IMR-90 (cell line): ENCODE results near the gene ZNF564. TPM values are rescaled to one million over a fixed set of nuclear protein-coding genes. Genes with fewer than 3 reads are reported as not detected.

Experiments used
- ATAC-seq: fragments of 200-7000 bp; cut with Tn5 transposase; 2 replicates; pipeline ENCODE4 v1.9.1; 2020; ENCODE audit warnings: low read depth, mild to moderate bottlenecking, moderate library complexity
- BruUV-seq: library from RNA; stranded (reverse); fragments of 400-500 nt; replicated peaks from 2 replicates; lab custom pipeline; 2021; lab: Mats Ljungman, UMichigan
- CTCF ChIA-PET: fragments of 300-600 bp; formaldehyde crosslinking; extraction: SDS; loops from one replicate; lab custom pipeline; 2021; ENCODE audit warnings: antibody characterized with exemption; lab: Yijun Ruan, JAX
- POLR2A ChIA-PET: fragments of 300-600 bp; sonication (Branson Sonifier 250); formaldehyde crosslinking; loops from one replicate; lab custom pipeline; 2022; ENCODE audit warnings: antibody characterized with exemption; ENCODE audit not compliant: unreplicated experiment; lab: Charles Lee
- DNase-seq: peaks from one replicate; pipeline ENCODE4 v3.0.0; 2013
- H2AFZ ChIP-seq: replicated peaks from 2 replicates; pipeline ENCODE3; 2013; ENCODE audit warnings: low read length, mild to moderate bottlenecking; ENCODE audit not compliant: poor library complexity
- H2AK5ac ChIP-seq: 2 replicates; pipeline ENCODE4 v1.6.1; 2013; ENCODE audit warnings: low read depth, low read length, inconsistent platforms
- H2AK9ac ChIP-seq: replicated peaks from 2 replicates; pipeline ENCODE3; 2013; ENCODE audit warnings: mild to moderate bottlenecking, low read depth, low read length, moderate library complexity; ENCODE audit not compliant: poor library complexity
- H2BK120ac ChIP-seq: 2 replicates; pipeline ENCODE4 v1.6.1; 2013; ENCODE audit warnings: low read depth, low read length, inconsistent platforms
- H2BK15ac ChIP-seq: 3 replicates; pipeline ENCODE4 v1.6.1; 2013; ENCODE audit warnings: low read depth, low read length, inconsistent platforms
- H2BK20ac ChIP-seq: 2 replicates; pipeline ENCODE4 v1.6.1; 2013; ENCODE audit warnings: low read depth, mild to moderate bottlenecking, inconsistent platforms, low read length, moderate library complexity
- H2BK5ac ChIP-seq: 2 replicates; pipeline ENCODE4 v1.6.1; 2013; ENCODE audit warnings: mild to moderate bottlenecking, low read depth, low read length, inconsistent platforms; ENCODE audit not compliant: poor library complexity, severe bottlenecking
- H3K14ac ChIP-seq: replicated peaks from 2 replicates; pipeline ENCODE4 v1.6.1; 2013; ENCODE audit warnings: low read depth, low read length, inconsistent platforms
- H3K18ac ChIP-seq: 2 replicates; pipeline ENCODE4 v1.6.1; 2013; ENCODE audit warnings: low read depth, low read length, control low read depth
- H3K23ac ChIP-seq: 2 replicates; pipeline ENCODE4 v1.6.1; 2013; ENCODE audit warnings: low read depth, low read length, inconsistent platforms
- H3K27ac ChIP-seq: 2 replicates; pipeline ENCODE4 v1.5.1; 2013; ENCODE audit warnings: mild to moderate bottlenecking, control low read depth, low read length; ENCODE audit not compliant: insufficient read depth
- H3K27me3 ChIP-seq: 2 replicates; pipeline ENCODE4 v1.6.1; 2013; ENCODE audit warnings: low read length; ENCODE audit not compliant: control insufficient read depth, insufficient read depth
- H3K36me3 ChIP-seq: 2 replicates; pipeline ENCODE4 v1.6.1; 2013; ENCODE audit warnings: low read length, mixed read lengths; ENCODE audit not compliant: control insufficient read depth, insufficient read depth
- H3K4ac ChIP-seq: 2 replicates; pipeline ENCODE4 v1.6.1; 2013; ENCODE audit warnings: low read depth, low read length, inconsistent platforms
- H3K4me1 ChIP-seq: 2 replicates; pipeline ENCODE4 v1.6.1; 2013; ENCODE audit warnings: low read length, mixed read lengths; ENCODE audit not compliant: control insufficient read depth, insufficient read depth
- H3K4me2 ChIP-seq: 2 replicates; pipeline ENCODE4 v1.6.1; 2013; ENCODE audit warnings: low read depth, mild to moderate bottlenecking, control low read depth, low read length, moderate library complexity
- H3K4me3 ChIP-seq: 2 replicates; pipeline ENCODE4 v1.5.1; 2013; ENCODE audit warnings: low read depth, mild to moderate bottlenecking, control low read depth, low read length, moderate library complexity; ENCODE audit not compliant: insufficient read depth
- H3K56ac ChIP-seq: 2 replicates; pipeline ENCODE4 v1.6.1; 2013; ENCODE audit warnings: low read length, inconsistent platforms; ENCODE audit not compliant: insufficient read depth; ENCODE audit errors: extremely low read depth
- H3K79me1 ChIP-seq, 2 experiments: 2 replicates each; pipeline ENCODE4 v1.6.1; 2013; ENCODE audit warnings: low read length in 2 of 2, inconsistent platforms in 1 of 2, low read depth in 1 of 2
- H3K9ac ChIP-seq: 2 replicates; pipeline ENCODE4 v1.6.1; 2013; ENCODE audit warnings: low read depth, low read length, control low read depth
- H3K9me1 ChIP-seq: 2 replicates; pipeline ENCODE4 v1.6.1; 2013; ENCODE audit warnings: low read length, inconsistent platforms; ENCODE audit not compliant: insufficient read depth
- H3K9me3 ChIP-seq: 2 replicates; pipeline ENCODE4 v1.6.1; 2013; ENCODE audit warnings: low read length; ENCODE audit not compliant: control insufficient read depth, insufficient read depth
- H4K20me1 ChIP-seq: 2 replicates; pipeline ENCODE4 v1.6.1; 2013; ENCODE audit warnings: low read length, inconsistent platforms; ENCODE audit not compliant: insufficient read depth
- H4K5ac ChIP-seq: 2 replicates; pipeline ENCODE4 v1.6.1; 2013; ENCODE audit warnings: mild to moderate bottlenecking, low read depth, low read length, control low read depth
- H4K8ac ChIP-seq, 2 experiments: 2 replicates each; pipeline ENCODE4 v1.6.1; 2013; ENCODE audit warnings: low read depth in 2 of 2, low read length in 2 of 2, control low read depth in 1 of 2, inconsistent platforms in 1 of 2
- H4K91ac ChIP-seq: 2 replicates; pipeline ENCODE4 v1.6.1; 2013; ENCODE audit warnings: low read depth, low read length, inconsistent platforms; ENCODE audit not compliant: insufficient read depth
- BHLHE40 ChIP-seq: fragments of 150-350 bp; IDR thresholded peaks from 2 replicates; pipeline ENCODE4 v1.6.1; 2016; ENCODE audit warnings: mild to moderate bottlenecking, low read depth, low read length
- CEBPB ChIP-seq: IDR thresholded peaks from 2 replicates; pipeline ENCODE4 v1.6.1; 2012; ENCODE audit warnings: low read depth, low read length, improper control_type of control experiment
- CHD1 ChIP-seq: IDR thresholded peaks from 2 replicates; pipeline ENCODE4 v1.6.1; 2012; ENCODE audit warnings: low read depth, low read length, improper control_type of control experiment
- CTCF ChIP-seq: conservative IDR thresholded peaks from 2 replicates; pipeline ENCODE4 v1.5.1; 2012; ENCODE audit warnings: mild to moderate bottlenecking, low read depth, low read length, improper control_type of control experiment
- ELK1 ChIP-seq: fragments of 150-350 bp; IDR thresholded peaks from 2 replicates; pipeline ENCODE4 v1.6.1; 2016; ENCODE audit warnings: low read depth, mild to moderate bottlenecking, low read length, moderate library complexity, borderline replicate concordance
- FOS ChIP-seq: fragments of 150-350 bp; IDR thresholded peaks from 2 replicates; pipeline ENCODE4 v1.6.1; 2016; ENCODE audit warnings: low read depth, low read length
- MAFK ChIP-seq: IDR thresholded peaks from 2 replicates; pipeline ENCODE4 v1.6.1; 2012; ENCODE audit warnings: low read depth, low read length, improper control_type of control experiment
- MAZ ChIP-seq: IDR thresholded peaks from 2 replicates; pipeline ENCODE4 v1.6.1; 2012; ENCODE audit warnings: low read depth, mild to moderate bottlenecking, low read length, improper control_type of control experiment, moderate library complexity, borderline replicate concordance
- MXI1 ChIP-seq: IDR thresholded peaks from 2 replicates; pipeline ENCODE4 v1.6.1; 2012; ENCODE audit warnings: low read depth, mild to moderate bottlenecking, low read length, moderate library complexity, borderline replicate concordance
- NFE2L2 ChIP-seq: fragments of 150-350 bp; IDR thresholded peaks from 2 replicates; pipeline ENCODE4 v1.6.1; 2016; ENCODE audit warnings: low read depth, mild to moderate bottlenecking, low read length
- POLR2A ChIP-seq: IDR thresholded peaks from 2 replicates; pipeline ENCODE4 v1.6.1; 2012; ENCODE audit warnings: mild to moderate bottlenecking, low read depth, low read length
- RAD21 ChIP-seq: IDR thresholded peaks from 2 replicates; pipeline ENCODE4 v1.6.1; 2012; ENCODE audit warnings: low read length, improper control_type of control experiment
- RCOR1 ChIP-seq: IDR thresholded peaks from 2 replicates; pipeline ENCODE4 v1.6.1; 2012; ENCODE audit warnings: mild to moderate bottlenecking, low read length, improper control_type of control experiment; ENCODE audit not compliant: insufficient replicate concordance
- RFX5 ChIP-seq: IDR thresholded peaks from 2 replicates; pipeline ENCODE4 v1.8.0; 2012; ENCODE audit warnings: low read depth, mild to moderate bottlenecking, low read length, moderate library complexity
- SMC3 ChIP-seq: fragments of 150-350 bp; IDR thresholded peaks from 2 replicates; pipeline ENCODE4 v1.6.1; 2016; ENCODE audit warnings: low read depth, mild to moderate bottlenecking, antibody characterized with exemption, low read length, moderate library complexity
- USF2 ChIP-seq: fragments of 150-350 bp; IDR thresholded peaks from 2 replicates; pipeline ENCODE4 v1.6.1; 2017; ENCODE audit warnings: mild to moderate bottlenecking, antibody characterized with exemption, low read length, low read depth
- WGBS, 2 experiments: methylation state at CpG; one replicate each; pipeline versions ENCODE4 v1.1.5 to v1.1.7; 2013; ENCODE audit warnings: missing lambda C conversion rate in 2 of 2; ENCODE audit not compliant: insufficient read length in 1 of 2; ENCODE audit errors: extremely low coverage in 2 of 2; 5-methylcytosine and 5-hydroxymethylcytosine counted together
- dilution Hi-C: fragments of 300-500 bp; cut with HindIII; formaldehyde crosslinking; loops from one replicate; pipeline ENCODE4 v1.14.3; 2018; ENCODE audit warnings: low sequenced_read_pairs; ENCODE audit not compliant: unreplicated experiment
- in situ Hi-C: fragments of 300-500 bp; cut with MboI; formaldehyde crosslinking; loops from 3 replicates; pipeline ENCODE4 v1.14.3; 2019; ENCODE audit warnings: low sequenced_read_pairs, inconsistent platforms, mixed read lengths
- intact Hi-C: fragments of 100-400 bp; cut with micrococcal nuclease; formaldehyde crosslinking; loops from 2 replicates; pipeline ENCODE4 v1.10.0; 2022
- polyA plus RNA-seq, 3 experiments: library from polyadenylated mRNA; depleted of rRNA; stranded (reverse); fragments of >200 nt; gene quantifications; 2 replicates each; pipeline ENCODE4 v1.2.3, GENCODE V29; 2012; ENCODE audit warnings: low replicate concordance in 1 of 3
- total RNA-seq: library from RNA; depleted of rRNA; stranded (reverse); fragments of >200 nt; gene quantifications from 2 replicates; pipeline ENCODE4 v1.2.3, GENCODE V29; 2012

Gene ZNF564
- total and polyA plus RNA-seq, 2 of the 4 experiments (the other 2 are of a cell fraction) = 1.5 to 6.3 TPM

GRCh38 chr19:12543855-12544254 lies 7.4 kb downstream of the ZNF564 start:
- WGBS, 2 experiments = no CpG with 5 or more reads among the region's 1 CpG
- Histone ChIP-seq H3K23ac (no peak overlapping the region), H3K27me3 (no peaks in the 10 kb centered on the region), H4K5ac (no peak overlapping the region), H2BK15ac (no peak overlapping the region), H3K27ac (no peak overlapping the region), H3K56ac (no peak overlapping the region), H3K9me3 (peaks cover 41% of the 10 kb centered on the region), H2AK5ac (no peak overlapping the region), H4K91ac (no peak overlapping the region), H2AK9ac (no peak overlapping the region), H2AFZ (no peak overlapping the region), H3K9me1 (no peaks in the 10 kb centered on the region), H3K14ac (no peak overlapping the region), H2BK5ac (no peak overlapping the region), H3K4ac (no peak overlapping the region), H3K4me3 (no peak overlapping the region), H4K20me1 (peaks cover 11% of the 10 kb centered on the region; the same call in 1 of the 2 replicates), H2BK120ac (no peak overlapping the region), H3K36me3 (peaks cover 33% of the 10 kb centered on the region), H3K9ac (no peak overlapping the region), H3K4me2 (no peak overlapping the region), H2BK20ac (no peak overlapping the region), H3K18ac (no peak overlapping the region), H3K79me1 (peaks cover 25 to 38% of the 10 kb centered on the region in 2 experiments), H4K8ac (no peak overlapping the region), H3K4me1 (no peaks in the 10 kb centered on the region)
- TF ChIP-seq MAFK = no peak
- TF ChIP-seq BHLHE40 = no peak
- no peak for TF ChIP-seq FOS
- TF ChIP-seq POLR2A = no peak
- TF ChIP-seq CTCF = no peak
- TF ChIP-seq SMC3 = no peak
- TF ChIP-seq RFX5 = no peak
- no peak for TF ChIP-seq CHD1
- no peak for TF ChIP-seq RCOR1
- no peak for TF ChIP-seq RAD21
- no peak for TF ChIP-seq MXI1
- no peak for TF ChIP-seq CEBPB
- TF ChIP-seq ELK1 = no peak
- no peak for TF ChIP-seq NFE2L2
- no peak for TF ChIP-seq USF2
- no peak for TF ChIP-seq MAZ
- CTCF ChIA-PET = no interaction called here
- POLR2A ChIA-PET = no interaction called here
- DNase-seq = no peak
- intact Hi-C loops (no loop called here), in situ Hi-C loops (no loop called here), dilution Hi-C loops (no loop called here)
- ATAC-seq = no peak; the same call in 1 of the 2 replicates
- BruUV-seq = no TSS peak
